ELR (cell line): Measurements from ENCODE around the gene GNA12.

ENCODE experiments used
- DNase-seq: peaks from one replicate; pipeline ENCODE4 v3.0.0-alpha.2; 2015; ENCODE audit warnings: low read depth

Gene GNA12

GRCh38 chr7:2817456-2817855 lies 26.7 kb downstream of the GNA12 start:
- no peak for DNase-seq

- no peak for DNase-seq
Measured at GRCh38 chr7:2815875-2816245, 28.2 kb downstream of the GNA12 start.

GRCh38 chr7:2814946-2815874 lies 28.9 kb downstream of the GNA12 start:
- DNase-seq = no peak

GRCh38 chr7:2814186-2814945 lies 29.7 kb downstream of the GNA12 start:
- no peak for DNase-seq

GRCh38 chr7:2813350-2814185 lies 30.5 kb downstream of the GNA12 start:
- no peak for DNase-seq

GRCh38 chr7:2812831-2813230 lies 31.3 kb downstream of the GNA12 start:
- no peak for DNase-seq

GRCh38 chr7:2812114-2812487 lies 32.0 kb downstream of the GNA12 start:
- no peak for DNase-seq

- no peak for DNase-seq
Measured at GRCh38 chr7:2811476-2812113, 32.5 kb downstream of the GNA12 start.

GRCh38 chr7:2810682-2811415 lies 33.3 kb downstream of the GNA12 start:
- no peak for DNase-seq

GRCh38 chr7:2809903-2810625 lies 34.0 kb downstream of the GNA12 start:
- DNase-seq = peak; percentile 30

- no peak for DNase-seq
Measured at GRCh38 chr7:2808891-2809665, 35.0 kb downstream of the GNA12 start.

GRCh38 chr7:2807845-2808772 lies 36.0 kb downstream of the GNA12 start:
- peak; percentile 27 for DNase-seq

GRCh38 chr7:2807460-2807844 lies 36.7 kb downstream of the GNA12 start:
- DNase-seq = no peak

GRCh38 chr7:2806571-2806970 lies 37.5 kb downstream of the GNA12 start:
- DNase-seq = no peak

- no peak for DNase-seq
Measured at GRCh38 chr7:2805213-2805944, 38.7 kb downstream of the GNA12 start.

- DNase-seq = no peak
Measured at GRCh38 chr7:2804227-2804763, 39.8 kb downstream of the GNA12 start.

GRCh38 chr7:2803755-2804154 lies 40.4 kb downstream of the GNA12 start:
- DNase-seq = no peak

- DNase-seq = no peak
Measured at GRCh38 chr7:2803342-2803692, 40.8 kb downstream of the GNA12 start.
